Measurements from ENCODE around the gene C16orf96. TPM values are rescaled to one million over a fixed set of nuclear protein-coding genes. Genes with fewer than 3 reads are reported as not detected.

C16orf96 gene
- total and polyA plus RNA-seq, 2 of the 13 experiments (the other 11 are each of a cell fraction or from before 2014, with no cell fraction given) = 0.03 TPM; not detected in 1

DNA sequence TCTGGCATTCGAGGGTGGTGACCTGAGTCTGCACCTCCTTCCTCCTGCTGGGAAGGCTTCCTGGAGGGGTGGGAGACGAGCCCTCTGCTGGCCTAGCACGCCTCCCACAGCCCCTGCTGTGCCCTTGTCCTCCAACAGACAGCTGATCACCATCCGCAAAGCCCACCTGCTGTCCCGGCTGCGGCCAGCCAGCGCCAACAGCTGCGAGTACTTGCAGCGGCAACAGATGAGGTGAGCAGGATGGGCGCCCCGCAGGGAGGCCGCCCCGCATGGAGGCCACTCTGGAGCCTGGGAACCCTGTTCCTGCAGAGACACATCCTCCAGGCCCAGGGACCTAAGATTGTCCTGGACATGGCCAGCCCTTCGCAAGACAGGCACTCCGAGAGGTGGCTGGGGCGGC, 36.9 kb downstream of the C16orf96 start:
- Histone ChIP-seq H2AFZ (ENCODE audit: low read length) (no peak overlapping the region), H3K4me3 (replicated peaks in 1 of 3; ENCODE audit: insufficient read depth in 1 of 3, low read depth in 2 of 3, low read length in 3 of 3) (no peak overlapping the region), H4K20me1 (ENCODE audit: insufficient read depth, low read length) (no peaks in the 10 kb centered on the region), H3K36me3 (replicated peaks in 1 of 2; ENCODE audit: control insufficient read depth in 1 of 2, insufficient read depth in 2 of 2, low read length in 2 of 2) (no peaks in the 10 kb centered on the region), H3K9me3 (ENCODE audit: low read length) (peaks cover 7% of the 10 kb centered on the region), H3K4me2 (ENCODE audit: low read depth, low read length) (no peak overlapping the region), H3K79me2 (ENCODE audit: insufficient read depth, low read length) (no peaks in the 10 kb centered on the region), H3K27me3 (ENCODE audit: control insufficient read depth in 1 of 2, insufficient read depth in 2 of 2, low read length in 2 of 2) (peaks cover 4 to 54% of the 10 kb centered on the region in 2 experiments), H3K27ac (ENCODE audit: extremely low read length, insufficient read depth, low read length) (no peak overlapping the region), H3K9ac (ENCODE audit: insufficient read depth, low read depth, low read length) (no peak overlapping the region), H3K4me1 (ENCODE audit: insufficient read depth, low read length) (peaks cover 2% of the 10 kb centered on the region; the same call in 1 of the 2 replicates)
- ATAC-seq (peak; percentile 42), FAIRE-seq (no peak), DNase-seq (ENCODE audit: low spot score) (no peak)
- ChIA-PET POLR2A (no interaction called here), CTCF (ENCODE audit: low intra/inter-chr PET ratio, low total read pairs) (no interaction called here)
- intact Hi-C loops (cut with micrococcal nuclease; ENCODE audit: unreplicated experiment) = no loop called here
- 33% methylated on average over 6 of the region's 16 CpGs for WGBS (ENCODE audit: low lambda C conversion rate)
- BruUV-seq (replicated peaks) = no TSS peak
- TF ChIP-seq, protein P1, sequence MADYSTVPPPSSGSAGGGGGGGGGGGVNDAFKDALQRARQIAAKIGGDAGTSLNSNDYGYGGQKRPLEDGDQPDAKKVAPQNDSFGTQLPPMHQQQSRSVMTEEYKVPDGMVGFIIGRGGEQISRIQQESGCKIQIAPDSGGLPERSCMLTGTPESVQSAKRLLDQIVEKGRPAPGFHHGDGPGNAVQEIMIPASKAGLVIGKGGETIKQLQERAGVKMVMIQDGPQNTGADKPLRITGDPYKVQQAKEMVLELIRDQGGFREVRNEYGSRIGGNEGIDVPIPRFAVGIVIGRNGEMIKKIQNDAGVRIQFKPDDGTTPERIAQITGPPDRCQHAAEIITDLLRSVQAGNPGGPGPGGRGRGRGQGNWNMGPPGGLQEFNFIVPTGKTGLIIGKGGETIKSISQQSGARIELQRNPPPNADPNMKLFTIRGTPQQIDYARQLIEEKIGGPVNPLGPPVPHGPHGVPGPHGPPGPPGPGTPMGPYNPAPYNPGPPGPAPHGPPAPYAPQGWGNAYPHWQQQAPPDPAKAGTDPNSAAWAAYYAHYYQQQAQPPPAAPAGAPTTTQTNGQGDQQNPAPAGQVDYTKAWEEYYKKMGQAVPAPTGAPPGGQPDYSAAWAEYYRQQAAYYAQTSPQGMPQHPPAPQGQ (CRISPR knock-in tag; IDR thresholded peaks at IDR 0.05; ENCODE audit: borderline replicate concordance) = no peak
- TF ChIP-seq, protein P2, sequence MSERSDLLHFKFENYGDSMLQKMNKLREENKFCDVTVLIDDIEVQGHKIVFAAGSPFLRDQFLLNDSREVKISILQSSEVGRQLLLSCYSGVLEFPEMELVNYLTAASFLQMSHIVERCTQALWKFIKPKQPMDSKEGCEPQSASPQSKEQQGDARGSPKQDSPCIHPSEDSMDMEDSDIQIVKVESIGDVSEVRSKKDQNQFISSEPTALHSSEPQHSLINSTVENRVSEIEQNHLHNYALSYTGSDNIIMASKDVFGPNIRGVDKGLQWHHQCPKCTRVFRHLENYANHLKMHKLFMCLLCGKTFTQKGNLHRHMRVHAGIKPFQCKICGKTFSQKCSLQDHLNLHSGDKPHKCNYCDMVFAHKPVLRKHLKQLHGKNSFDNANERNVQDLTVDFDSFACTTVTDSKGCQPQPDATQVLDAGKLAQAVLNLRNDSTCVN (CRISPR knock-in tag; IDR thresholded peaks at IDR 0.05; ENCODE audit: borderline replicate concordance) = no peak
- no peak for TF ChIP-seq NPAS2 (CRISPR knock-in tag; IDR thresholded peaks at IDR 0.05; ENCODE audit: borderline replicate concordance)
- no peak for TF ChIP-seq REPIN1 (CRISPR knock-in tag; IDR thresholded peaks at IDR 0.05; ENCODE audit: borderline replicate concordance, low read depth)
- TF ChIP-seq GABPB1 (CRISPR knock-in tag; IDR thresholded peaks at IDR 0.05) = no peak
- no peak for TF ChIP-seq GPN1 (CRISPR knock-in tag; IDR thresholded peaks at IDR 0.05; ENCODE audit: borderline replicate concordance)
- TF ChIP-seq, protein P3, sequence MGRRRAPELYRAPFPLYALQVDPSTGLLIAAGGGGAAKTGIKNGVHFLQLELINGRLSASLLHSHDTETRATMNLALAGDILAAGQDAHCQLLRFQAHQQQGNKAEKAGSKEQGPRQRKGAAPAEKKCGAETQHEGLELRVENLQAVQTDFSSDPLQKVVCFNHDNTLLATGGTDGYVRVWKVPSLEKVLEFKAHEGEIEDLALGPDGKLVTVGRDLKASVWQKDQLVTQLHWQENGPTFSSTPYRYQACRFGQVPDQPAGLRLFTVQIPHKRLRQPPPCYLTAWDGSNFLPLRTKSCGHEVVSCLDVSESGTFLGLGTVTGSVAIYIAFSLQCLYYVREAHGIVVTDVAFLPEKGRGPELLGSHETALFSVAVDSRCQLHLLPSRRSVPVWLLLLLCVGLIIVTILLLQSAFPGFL (CRISPR knock-in tag; IDR thresholded peaks at IDR 0.05) = no peak
- in situ Hi-C loops (cut with HindIII; ENCODE audit: extremely low pct_ligation_motif_present, low pct_unique_long_range_greater_than_20kb) = no loop called here

Data from HepG2 (cell line).